Measurements from ENCODE around the gene METTL2A. TPM values are rescaled to one million over a fixed set of nuclear protein-coding genes. Genes with fewer than 3 reads are reported as not detected.

The METTL2A gene
- total RNA-seq, result 25.4 TPM

GRCh38 chr17:62423647-62424461 is at the start of gene METTL2A:
Gene METTL2A, plus strand, starts transcription at chr17:62423897. Its CDS starts 6 bp downstream, at chr17:62423903.

GRCh38 chr17:62380253-62380652 is 43.4 kb upstream of the METTL2A start, which contains the start of gene EFCAB3:
Gene EFCAB3, plus strand, starts transcription at chr17:62380553. Its CDS starts 2,427 bp downstream, at chr17:62382980.

GRCh38 chr17:62478424-62478879 is 54.8 kb downstream of the METTL2A start, which contains the start of gene TLK2:
Gene TLK2, plus strand, starts transcription at chr17:62478825. Its CDS starts 2,301 bp downstream, at chr17:62481126.

Small RNA genes lying within 50 kb of the gene (small RNA-seq; reads per million reads assigned to genes)
- not detected for gene RNU7-52P (ENCODE audit: low replicate concordance)

Other genes with a start within 250 kb of the METTL2A start
- gene EFCAB3, start 43.3 kb upstream of the METTL2A start, total RNA-seq, result not detected
- gene TLK2, start 54.9 kb downstream of the METTL2A start, total RNA-seq, result 64.8 TPM
- 164 TPM for gene MRC2, start 203.8 kb downstream of the METTL2A start, total RNA-seq

Measured in metanephros (tissue), 2 donors.